OCI-LY3 (cell line): ENCODE measurements around the gene DNAI1.

Experiments used
- H2AFZ ChIP-seq: fragments of 200-600, 300-600 bp; shearing (Covaris generic); 2 replicates; pipeline ENCODE4 v1.6.0; 2014; ENCODE audit warnings: antibody characterized with exemption, low read depth, low read length
- H3K27ac ChIP-seq: fragments of 200-600, 300-600 bp; sonication (generic); 2 replicates; pipeline ENCODE4 v1.5.1; 2014; ENCODE audit warnings: mild to moderate bottlenecking, low read length, moderate library complexity, mixed read lengths
- H3K27me3 ChIP-seq: fragments of 200-600, 300-600 bp; sonication (generic); 2 replicates; pipeline ENCODE4 v1.6.1; 2014; ENCODE audit warnings: low read depth, low read length, mixed read lengths
- H3K36me3 ChIP-seq: fragments of 200-600, 300-600 bp; sonication (generic); replicated peaks from 2 replicates; pipeline ENCODE3; 2014; ENCODE audit warnings: low read depth, low read length, mixed read lengths
- H3K4me1 ChIP-seq: fragments of 300-600, 200-600 bp; sonication (generic); 2 replicates; pipeline ENCODE4 v1.6.1; 2014; ENCODE audit warnings: low read length, mixed read lengths
- H3K4me2 ChIP-seq: fragments of 200-600, 300-600 bp; sonication (generic); 2 replicates; pipeline ENCODE4 v1.6.1; 2014; ENCODE audit warnings: low read length, mixed read lengths
- H3K4me3 ChIP-seq: fragments of 300-600, 200-600 bp; sonication (generic); 2 replicates; pipeline ENCODE4 v1.5.1; 2014; ENCODE audit warnings: antibody characterized with exemption, mild to moderate bottlenecking, low read length, moderate library complexity
- H3K79me2 ChIP-seq: fragments of 300-600, 200-600 bp; shearing (Covaris generic); 2 replicates; pipeline ENCODE4 v1.6.1; 2014; ENCODE audit warnings: mild to moderate bottlenecking, low read length, mixed read lengths
- H3K9ac ChIP-seq: fragments of 300-600, 200-600 bp; shearing (Covaris generic); 2 replicates; pipeline ENCODE4 v1.6.0; 2014; ENCODE audit warnings: mild to moderate bottlenecking, low read length, moderate library complexity
- H3K9me3 ChIP-seq: fragments of 200-600, 300-600 bp; shearing (Covaris generic); 2 replicates; pipeline ENCODE4 v1.6.1; 2014; ENCODE audit warnings: low read length, mixed read lengths; ENCODE audit not compliant: insufficient read depth
- H4K20me1 ChIP-seq: fragments of 200-600, 300-600 bp; sonication (generic); 2 replicates; pipeline ENCODE4 v1.6.1; 2016; ENCODE audit warnings: low read length, mixed read lengths; ENCODE audit not compliant: insufficient read depth
- CTCF ChIP-seq: fragments of 200-600, 300-600 bp; sonication (generic); IDR thresholded peaks from 2 replicates; pipeline ENCODE4 v1.5.1; 2014; ENCODE audit warnings: antibody characterized with exemption, low read length, low read depth
- EZH2phosphoT487 ChIP-seq: fragments of 200-600 bp; shearing (Covaris generic); IDR thresholded peaks from 2 replicates; pipeline ENCODE4 v1.6.1; 2018; ENCODE audit warnings: antibody characterized with exemption, mixed run types, low read depth

The DNAI1 gene

DNA sequence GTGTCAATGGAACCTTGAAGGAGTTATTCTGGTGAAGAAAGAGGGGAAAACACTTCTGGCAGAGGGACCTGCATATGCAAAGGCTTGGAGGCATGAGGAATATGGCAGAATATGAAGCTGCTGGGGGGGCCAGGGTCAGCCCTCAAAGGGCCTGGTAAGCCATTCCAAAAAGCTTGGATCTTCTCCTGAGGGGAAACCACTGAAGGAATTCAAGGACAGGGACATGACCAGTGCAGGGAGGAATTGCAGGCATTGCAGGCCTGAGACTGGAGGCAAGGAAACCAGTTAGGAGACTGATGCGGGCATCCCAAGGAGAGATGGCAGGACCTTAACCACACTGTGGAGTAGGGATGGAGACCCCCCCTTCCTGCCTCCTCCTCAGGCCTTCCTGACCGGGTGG lies 42.8 kb downstream of the DNAI1 start:
- Histone ChIP-seq H3K4me3 (no peak overlapping the region), H3K36me3 (no peaks in the 10 kb centered on the region), H2AFZ (no peak overlapping the region), H3K27me3 (peaks cover 18% of the 10 kb centered on the region), H3K9me3 (no peaks in the 10 kb centered on the region), H3K4me1 (peaks cover 3% of the 10 kb centered on the region; the same call in 1 of the 2 replicates), H3K79me2 (no peaks in the 10 kb centered on the region), H3K9ac (no peak overlapping the region), H3K4me2 (no peak overlapping the region), H4K20me1 (0 out of 2 replicates have a peak, but pooled peaks cover 6% of the 10 kb centered on the region), H3K27ac (no peak overlapping the region)
- TF ChIP-seq CTCF (no peak), EZH2phosphoT487 (no peak)

- Histone ChIP-seq H3K4me1 (peaks cover 3% of the 10 kb centered on the region; the same call in 1 of the 2 replicates), H3K27ac (no peak overlapping the region), H3K36me3 (no peaks in the 10 kb centered on the region), H3K9ac (no peak overlapping the region), H3K79me2 (no peaks in the 10 kb centered on the region), H3K9me3 (no peaks in the 10 kb centered on the region), H3K4me2 (no peak overlapping the region), H4K20me1 (0 out of 2 replicates have a peak, but pooled peaks cover 6% of the 10 kb centered on the region), H2AFZ (no peak overlapping the region), H3K27me3 (peaks cover 18% of the 10 kb centered on the region), H3K4me3 (no peak overlapping the region)
- TF ChIP-seq CTCF: no peak
- TF ChIP-seq EZH2phosphoT487: no peak
Observed at GRCh38 chr9:34501889-34502425, 43.4 kb downstream of the DNAI1 start.

GRCh38 chr9:34502471-34502870 lies 43.9 kb downstream of the DNAI1 start:
- H3K27ac ChIP-seq: no peak overlapping the region

DNA sequence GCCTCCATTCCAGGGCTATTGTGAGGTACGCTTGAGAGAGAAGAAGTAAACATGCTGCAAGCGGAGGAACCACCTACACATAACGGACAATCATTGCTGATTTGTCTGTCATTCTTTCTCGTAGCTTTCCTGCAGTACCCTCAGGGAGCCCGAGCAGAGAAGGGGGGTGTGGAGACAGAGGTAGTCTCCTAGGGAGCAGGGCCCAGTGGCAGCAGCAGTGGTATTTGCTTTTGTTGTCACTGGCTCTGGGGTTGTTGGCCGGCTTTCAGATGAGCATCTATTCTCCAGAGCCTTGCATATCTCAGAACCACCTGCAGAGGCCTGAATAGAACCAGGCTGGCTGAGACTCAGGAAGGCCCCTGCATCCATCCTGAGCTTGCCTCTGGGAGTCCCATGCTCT lies 44.3 kb downstream of the DNAI1 start:
- Histone ChIP-seq H3K9ac (no peak overlapping the region), H4K20me1 (no peaks in the 10 kb centered on the region), H3K9me3 (no peaks in the 10 kb centered on the region), H3K27ac (no peak overlapping the region), H3K4me2 (no peak overlapping the region), H3K36me3 (no peaks in the 10 kb centered on the region), H2AFZ (no peak overlapping the region), H3K4me1 (peaks cover 3% of the 10 kb centered on the region; the same call in 1 of the 2 replicates), H3K79me2 (no peaks in the 10 kb centered on the region), H3K4me3 (no peak overlapping the region), H3K27me3 (peaks cover 18% of the 10 kb centered on the region)
- TF ChIP-seq CTCF (no peak), EZH2phosphoT487 (no peak)

More at GRCh38 chr9:34502471-34502870, 43.9 kb downstream of the DNAI1 start:
- peaks cover 3% of the 10 kb centered on the region; the same call in 1 of the 2 replicates for H3K4me1 ChIP-seq
- H3K9ac ChIP-seq: no peak overlapping the region
- H4K20me1 ChIP-seq: 0 out of 2 replicates have a peak, but pooled peaks cover 2% of the 10 kb centered on the region
- no peak overlapping the region for H3K4me3 ChIP-seq
- H3K4me2 ChIP-seq: no peak overlapping the region
- no peak overlapping the region for H2AFZ ChIP-seq
- TF ChIP-seq CTCF: no peak
- no peak for TF ChIP-seq EZH2phosphoT487
- peaks cover 18% of the 10 kb centered on the region for H3K27me3 ChIP-seq
- H3K9me3 ChIP-seq: no peaks in the 10 kb centered on the region
- H3K79me2 ChIP-seq: no peaks in the 10 kb centered on the region
- H3K36me3 ChIP-seq: no peaks in the 10 kb centered on the region
